AG04449 (cell line): ENCODE data around the gene KIF6.

Source experiments
- CTCF ChIA-PET: fragments of 350-600 bp; formaldehyde crosslinking; extraction: SDS; loops from one replicate; lab custom pipeline; 2021; ENCODE audit warnings: antibody characterized with exemption; lab: Yijun Ruan, JAX
- POLR2A ChIA-PET: fragments of 400-600, 350-600 bp; formaldehyde crosslinking; extraction: SDS; loops from one replicate; lab custom pipeline; 2020; ENCODE audit warnings: antibody characterized with exemption, inconsistent platforms; lab: Yijun Ruan, JAX
- DNase-seq: peaks from one replicate; pipeline ENCODE4 v3.0.0-alpha.2; 2010; ENCODE audit warnings: low read depth, low spot score
- H3K4me3 ChIP-seq: 2 replicates; pipeline ENCODE4 v1.5.1; 2011; ENCODE audit warnings: low read depth, mild to moderate bottlenecking, control low read depth, low read length
- CTCF ChIP-seq: IDR thresholded peaks from one replicate; pipeline ENCODE4 v1.5.1; 2011; ENCODE audit warnings: mild to moderate bottlenecking, moderate library complexity, low read length, control low read depth, inconsistent platforms; ENCODE audit not compliant: insufficient read depth; ENCODE audit errors: missing control alignments

KIF6 gene

GRCh38 chr6:39634646-39635341 is 90.4 kb downstream of the KIF6 start:
- DNase-seq = no peak
- no peak for TF ChIP-seq CTCF
- H3K4me3 ChIP-seq = no peak overlapping the region
- CTCF ChIA-PET = no interaction called here
- POLR2A ChIA-PET = no interaction called here

- CTCF ChIA-PET = no interaction called here
- no peak for TF ChIP-seq CTCF
- DNase-seq = no peak
- no peak overlapping the region for H3K4me3 ChIP-seq
- POLR2A ChIA-PET = no interaction called here
Observed at GRCh38 chr6:39625209-39625608, 100.0 kb downstream of the KIF6 start.

- H3K4me3 ChIP-seq = no peak overlapping the region
- CTCF ChIA-PET = no interaction called here
- DNase-seq = no peak
- POLR2A ChIA-PET = no interaction called here
- no peak for TF ChIP-seq CTCF
Observed at GRCh38 chr6:39623750-39624149, 101.5 kb downstream of the KIF6 start.

GRCh38 chr6:39617520-39617919 is 107.7 kb downstream of the KIF6 start:
- POLR2A ChIA-PET = no interaction called here

GRCh38 chr6:39617026-39617425 is 108.2 kb downstream of the KIF6 start:
- no peak for TF ChIP-seq CTCF
- ChIA-PET POLR2A (no interaction called here), CTCF (no interaction called here)
- no peak for DNase-seq
- no peak overlapping the region for H3K4me3 ChIP-seq

More at GRCh38 chr6:39617520-39617919, 107.7 kb downstream of the KIF6 start:
- TF ChIP-seq CTCF = no peak
- H3K4me3 ChIP-seq = no peak overlapping the region
- no peak for DNase-seq
- CTCF ChIA-PET = no interaction called here

- ChIA-PET CTCF (no interaction called here), POLR2A (no interaction called here)
- no peak for TF ChIP-seq CTCF
- no peak overlapping the region for H3K4me3 ChIP-seq
- no peak for DNase-seq
Observed at GRCh38 chr6:39615622-39616021, 109.6 kb downstream of the KIF6 start.
